Hematopoietic multipotent progenitor cell treated with erythropoietin and hydrocortisone succinate and interleukin-3 and kit ligand, for 6 days (in vitro differentiated cells): ENCODE data around the gene CRB1.

ENCODE experiments used
- DNase-seq: peaks from one replicate; pipeline ENCODE4 v3.0.0-alpha.2; 2015

Gene CRB1

DNA sequence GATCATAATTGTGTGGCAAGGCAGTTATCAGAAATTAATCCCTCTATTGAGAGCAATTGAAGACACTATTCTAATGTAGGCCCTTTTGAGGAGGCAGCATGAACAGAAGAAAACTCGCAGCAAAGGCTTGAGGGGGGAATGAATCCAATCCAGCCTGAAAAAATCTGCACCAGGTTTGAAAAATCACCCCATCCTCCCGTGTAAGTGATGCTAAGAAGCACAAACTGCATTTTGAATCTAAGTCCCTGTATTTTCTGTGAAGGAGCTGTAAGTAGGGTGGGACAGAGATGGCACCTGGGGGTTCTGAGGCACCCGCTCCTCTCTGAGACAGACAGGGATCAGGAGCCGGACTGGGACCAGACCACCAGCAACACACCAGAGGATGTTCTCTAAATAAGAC is at the start of gene CRB1:
Gene CRB1, plus strand, starts transcription at position 241 of the 400 bp plus-strand sequence. CDS start 161 bp downstream, outside the sequence.
- DNase-seq, result no peak

DNA sequence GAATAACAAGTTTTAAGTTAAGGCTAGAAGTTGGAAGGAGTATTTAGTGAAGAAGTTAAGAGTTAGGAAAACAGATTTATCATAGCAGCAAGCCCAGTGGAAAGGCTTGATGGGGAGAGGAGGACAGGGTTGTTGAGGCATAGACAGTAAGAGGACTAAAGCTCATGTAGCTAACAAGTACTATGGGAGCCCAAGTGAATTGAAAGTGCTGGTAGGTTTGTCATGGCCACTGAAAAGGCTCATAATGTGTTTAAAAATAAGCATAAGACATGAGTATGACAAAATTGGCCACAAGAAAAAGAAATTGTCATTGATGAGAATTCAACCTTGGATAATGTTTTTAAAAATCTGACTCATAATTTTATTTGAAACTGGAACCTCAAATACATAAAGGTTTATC is 49.2 kb upstream of the CRB1 start:
- DNase-seq, result no peak

DNA sequence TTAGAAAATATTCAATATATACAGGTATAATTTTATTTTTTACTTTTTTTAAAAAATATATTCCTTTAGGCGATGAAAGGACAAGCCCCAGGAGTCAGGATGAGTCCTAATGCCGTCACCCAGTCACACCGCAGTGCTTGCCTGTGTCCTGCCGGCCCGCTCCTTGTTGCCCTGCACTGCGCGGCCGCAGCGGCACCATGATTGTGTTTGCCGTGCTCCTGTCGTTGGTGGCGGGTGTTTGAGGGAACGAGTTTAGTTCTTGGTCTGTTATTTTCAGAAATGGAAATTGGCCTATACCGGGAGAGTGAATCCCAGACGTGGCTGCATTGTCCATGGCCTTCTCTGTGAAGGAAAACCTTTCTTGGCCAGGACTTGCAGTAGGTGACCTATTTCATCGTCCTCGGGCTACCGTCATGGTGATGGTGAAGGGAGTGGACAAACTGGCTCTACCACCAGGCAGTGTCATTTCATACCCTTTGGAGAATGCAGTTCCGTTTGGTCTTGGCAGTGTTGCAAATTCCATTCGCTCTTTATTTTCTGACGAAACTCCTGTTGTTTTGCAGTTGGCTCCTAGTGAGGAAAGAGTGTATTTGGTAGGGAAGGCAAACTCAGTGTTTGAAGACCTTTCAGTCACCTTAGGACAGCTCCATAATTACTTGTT is 45.9 kb upstream of the CRB1 start:
- no peak for DNase-seq

DNA sequence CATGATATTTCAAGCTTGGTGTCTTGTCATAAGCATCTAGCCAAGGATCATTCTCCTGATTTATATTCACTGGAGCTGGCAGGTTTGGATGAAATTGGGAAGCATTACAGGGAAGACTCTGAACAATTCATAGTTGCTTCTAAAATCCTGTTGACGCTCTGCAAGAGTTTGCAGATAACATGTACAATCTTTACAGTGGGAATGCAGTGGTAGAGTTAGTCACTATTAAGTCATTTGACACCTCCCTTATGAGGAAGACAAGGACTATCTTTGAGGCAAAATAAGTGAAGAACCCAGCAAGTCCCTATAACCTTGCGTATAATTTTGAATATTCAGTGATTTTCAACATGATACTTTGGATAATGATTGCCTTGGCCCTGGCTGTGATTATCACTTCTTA is 45.3 kb upstream of the CRB1 start:
- no peak for DNase-seq

DNA sequence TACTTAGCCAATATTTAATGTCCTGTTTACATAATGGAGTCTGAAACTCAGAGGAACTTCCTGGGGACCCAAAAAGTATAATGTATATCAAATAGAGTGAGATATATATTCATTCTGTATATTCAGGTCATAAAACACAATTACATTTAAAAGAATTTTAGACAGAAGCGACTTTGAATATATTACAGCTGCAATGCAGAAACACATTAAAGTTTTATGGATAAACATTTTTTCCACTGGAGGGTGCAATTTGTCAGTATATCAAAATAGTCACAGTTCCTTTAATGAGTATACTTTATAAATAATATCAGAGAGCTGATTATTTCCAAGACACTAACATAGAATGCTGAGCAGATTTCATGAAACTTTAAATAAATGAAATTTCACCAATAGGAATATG is 43.9 kb upstream of the CRB1 start:
- peak; percentile 35 for DNase-seq

DNA sequence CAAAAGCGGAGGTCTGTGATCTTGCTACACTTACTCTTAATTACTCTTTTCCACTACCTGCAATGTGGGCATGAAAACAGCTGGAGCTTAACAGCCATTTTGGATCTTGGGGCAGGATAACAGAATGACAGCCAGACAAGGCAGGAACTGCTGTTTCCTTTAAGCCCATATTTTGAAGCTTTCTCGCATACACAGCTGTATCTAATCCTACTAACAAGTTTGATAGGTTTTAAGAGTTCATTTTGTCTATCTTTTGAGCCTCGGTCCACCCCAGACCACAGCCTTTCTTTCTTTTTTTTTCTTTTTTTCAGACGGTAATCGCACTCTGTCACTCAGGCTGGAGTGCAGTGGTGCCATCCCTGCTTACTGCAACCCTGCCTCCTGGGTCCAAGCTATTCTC is 42.4 kb upstream of the CRB1 start:
- DNase-seq, result no peak

DNA sequence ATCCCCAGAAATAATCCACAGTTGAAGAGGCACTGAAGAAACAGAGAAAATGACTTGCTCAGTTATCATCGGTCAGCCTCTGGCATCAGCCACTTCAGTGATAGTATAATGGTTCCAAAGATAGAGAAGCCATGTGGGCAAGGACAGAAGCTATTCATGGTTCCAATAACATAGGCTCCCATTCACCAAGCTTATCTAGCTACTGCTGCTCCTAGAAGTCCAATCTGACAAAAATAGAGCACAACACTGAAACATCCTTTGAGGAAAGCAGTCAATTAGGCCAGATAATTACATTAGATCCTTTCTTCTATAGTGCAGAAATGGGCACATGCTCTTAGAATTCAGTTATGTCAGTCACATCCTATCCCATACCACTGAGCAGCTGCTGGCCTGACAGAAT is 33.5 kb upstream of the CRB1 start:
- DNase-seq, result no peak

DNA sequence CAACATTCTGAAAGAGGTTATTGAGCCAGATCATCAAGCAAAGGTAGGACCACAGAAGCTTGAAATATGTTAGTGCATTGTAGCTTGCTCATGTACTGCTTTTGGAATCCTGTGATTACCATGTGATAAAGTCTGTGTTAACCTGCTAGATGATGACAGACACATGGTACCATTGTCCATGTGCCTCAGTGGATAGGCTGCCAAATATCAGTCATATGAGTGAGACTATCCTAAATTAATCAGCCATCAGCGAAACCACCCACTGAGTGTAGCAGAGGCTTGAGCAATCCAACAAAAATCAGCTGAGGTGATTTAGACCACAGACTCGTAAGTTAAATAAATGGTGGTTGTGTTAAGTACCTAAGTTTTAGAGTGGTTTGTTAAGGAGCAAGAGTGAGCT is 32.7 kb upstream of the CRB1 start:
- no peak for DNase-seq

DNA sequence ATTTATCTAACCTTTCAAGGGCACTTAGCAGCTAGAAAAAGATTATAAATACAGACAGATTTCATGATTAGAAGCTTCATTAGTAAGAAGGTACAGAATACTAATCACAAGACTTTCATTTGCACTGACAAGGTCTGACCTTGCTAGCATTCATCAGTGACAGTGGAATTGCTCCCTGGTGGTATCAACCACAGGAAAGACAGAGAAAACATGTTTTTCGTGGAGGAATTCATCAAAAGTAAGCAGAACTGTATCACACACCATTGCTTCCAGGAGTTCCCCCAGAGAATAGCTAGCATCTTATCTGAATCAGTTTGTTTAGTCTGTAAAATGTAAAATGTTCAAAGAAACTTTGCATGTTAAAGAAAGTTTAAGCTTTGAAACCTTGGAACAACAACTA is 20.6 kb upstream of the CRB1 start:
- DNase-seq, result no peak

DNA sequence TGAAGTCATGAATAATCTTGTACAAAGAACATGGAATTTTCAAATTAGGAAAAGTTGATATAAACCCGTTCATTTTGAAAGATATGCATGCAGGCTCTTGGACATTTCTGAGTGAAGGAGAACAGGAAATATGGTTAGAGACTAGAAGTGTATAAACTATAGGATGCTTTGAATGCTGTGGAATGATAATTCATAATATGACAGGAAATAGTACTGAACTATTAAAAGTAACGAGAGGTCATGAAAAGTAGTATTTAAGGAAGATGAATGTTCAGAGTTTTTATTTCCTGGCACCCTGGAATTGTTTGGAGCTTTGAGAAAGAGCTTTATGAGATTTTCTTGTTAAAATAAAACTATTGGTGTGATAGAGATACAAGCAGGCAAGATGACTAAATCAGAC is 18.7 kb upstream of the CRB1 start:
- DNase-seq, result no peak

DNA sequence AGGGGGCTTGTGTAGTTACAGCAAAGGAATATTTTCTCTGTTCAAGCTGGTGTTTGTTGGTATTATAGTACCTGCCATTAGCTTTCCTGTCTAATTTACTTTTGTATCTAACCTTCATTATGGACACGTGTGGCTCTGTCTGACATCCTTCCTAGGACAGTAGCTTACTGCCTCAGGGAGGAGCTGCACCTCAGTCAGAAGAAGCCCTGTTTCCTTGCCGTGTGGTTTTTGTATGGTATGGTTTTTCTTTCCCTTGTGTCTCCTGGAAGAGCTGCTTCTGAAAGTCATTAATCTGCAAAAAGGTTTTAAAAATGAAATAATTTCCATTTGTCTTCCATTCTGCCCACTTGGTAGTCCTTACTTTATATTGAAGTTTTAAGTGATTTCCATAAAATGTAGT is 17.4 kb upstream of the CRB1 start:
- DNase-seq, result no peak

DNA sequence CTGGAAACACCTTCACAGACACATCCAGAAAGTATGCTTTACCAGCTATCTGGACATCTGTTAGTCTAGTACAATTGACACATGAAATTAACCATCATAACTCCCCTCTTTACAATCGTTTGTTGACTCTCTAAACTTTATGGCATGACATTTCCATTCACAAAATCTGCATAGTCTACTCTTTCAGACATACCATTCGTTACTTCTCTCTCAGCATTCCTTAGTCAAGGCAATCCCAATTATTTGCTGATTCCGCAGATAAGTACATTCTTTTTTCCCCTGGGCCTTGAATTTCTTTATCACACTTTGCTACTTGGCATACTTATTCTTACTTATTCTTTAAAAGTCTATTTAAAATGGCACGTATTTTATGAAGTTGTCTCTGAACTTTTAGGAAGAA is 15.1 kb upstream of the CRB1 start:
- no peak for DNase-seq

DNA sequence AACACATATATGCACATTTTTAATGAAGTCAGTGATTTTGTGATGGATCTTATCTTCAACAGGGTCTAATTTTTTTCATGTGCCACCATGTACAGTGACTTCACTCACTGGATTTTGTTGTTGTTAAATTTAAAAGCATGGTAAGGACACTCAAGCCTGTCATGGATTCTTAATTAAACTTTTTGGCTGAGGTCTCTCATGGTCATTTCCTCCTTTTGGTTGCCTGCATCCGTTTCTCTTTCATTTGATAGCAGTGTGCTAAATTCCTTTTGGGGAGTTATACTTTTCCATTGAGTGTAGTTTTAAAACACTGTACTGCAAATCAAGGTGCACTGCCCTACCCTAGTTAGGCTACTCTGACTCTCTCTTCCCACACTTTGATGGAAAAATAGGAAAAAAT is 13.2 kb upstream of the CRB1 start:
- DNase-seq, result no peak

DNA sequence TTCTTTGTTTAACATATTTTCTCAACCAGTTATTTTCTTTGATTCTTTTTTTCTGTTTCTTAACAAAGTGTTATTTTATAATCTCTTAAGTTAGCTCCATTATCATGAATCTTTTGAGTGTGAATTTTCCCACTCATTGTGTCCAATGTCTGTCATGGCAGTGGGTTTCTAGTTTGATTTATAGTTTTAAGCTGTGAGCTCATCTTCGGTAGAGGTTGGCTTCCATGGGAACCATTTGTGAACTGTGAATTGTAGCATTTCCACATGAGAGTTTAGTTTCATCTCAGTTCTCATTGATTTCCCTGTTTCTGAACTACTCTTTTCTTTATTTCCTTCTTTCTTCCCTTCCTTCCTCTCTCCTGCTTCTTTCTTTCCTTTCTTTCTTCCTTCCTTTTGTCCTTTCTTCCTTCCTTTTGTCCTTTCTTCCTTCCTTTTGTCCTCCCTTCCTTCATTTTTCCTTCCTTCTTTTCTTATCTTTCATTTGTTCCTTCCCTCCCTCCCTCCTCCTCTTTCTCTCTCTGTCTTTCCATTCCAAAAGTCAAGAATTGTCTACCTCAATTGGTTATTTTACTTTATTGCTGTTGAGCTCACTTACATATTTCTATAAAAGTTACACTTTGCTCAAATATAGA is 3.0 kb upstream of the CRB1 start:
- no peak for DNase-seq

DNA sequence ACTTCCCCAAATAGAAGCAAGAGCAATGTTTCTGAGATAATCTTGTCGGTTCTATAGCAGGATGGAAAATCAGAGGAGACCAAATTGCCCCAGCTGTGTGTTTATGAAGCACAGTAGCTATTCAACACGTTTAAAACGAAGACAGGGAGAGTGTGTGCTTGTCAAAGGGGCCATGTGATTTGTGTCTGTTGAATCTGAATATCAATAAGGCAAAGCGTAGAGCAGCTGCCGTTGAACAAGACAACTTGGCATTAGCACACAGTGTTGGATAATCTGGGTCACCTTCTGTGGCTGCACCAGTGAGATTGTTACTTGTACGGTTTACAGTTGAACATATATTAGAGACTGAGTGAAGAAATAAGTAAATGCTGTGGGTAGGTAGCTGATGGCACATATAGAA is 1.0 kb downstream of the CRB1 start:
- no peak for DNase-seq

DNA sequence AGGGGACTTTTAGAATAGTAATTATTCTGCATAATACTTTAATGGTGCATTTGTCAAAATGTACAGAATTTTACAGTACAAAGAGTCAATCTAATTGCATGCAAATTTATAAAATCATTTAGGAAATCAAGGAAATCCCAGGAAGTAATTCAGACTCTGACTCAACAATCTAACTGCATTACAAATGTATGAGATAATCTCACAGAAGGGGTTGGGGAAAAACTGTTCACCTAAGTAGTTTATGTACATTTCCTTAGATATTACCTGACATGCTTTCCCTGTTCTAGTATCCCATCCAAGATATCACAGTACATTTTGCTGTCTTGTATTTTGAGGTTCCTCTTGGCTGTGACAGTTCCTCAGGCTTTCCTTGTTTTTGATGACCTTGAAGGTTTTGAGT is 4.7 kb downstream of the CRB1 start:
- no peak for DNase-seq

DNA sequence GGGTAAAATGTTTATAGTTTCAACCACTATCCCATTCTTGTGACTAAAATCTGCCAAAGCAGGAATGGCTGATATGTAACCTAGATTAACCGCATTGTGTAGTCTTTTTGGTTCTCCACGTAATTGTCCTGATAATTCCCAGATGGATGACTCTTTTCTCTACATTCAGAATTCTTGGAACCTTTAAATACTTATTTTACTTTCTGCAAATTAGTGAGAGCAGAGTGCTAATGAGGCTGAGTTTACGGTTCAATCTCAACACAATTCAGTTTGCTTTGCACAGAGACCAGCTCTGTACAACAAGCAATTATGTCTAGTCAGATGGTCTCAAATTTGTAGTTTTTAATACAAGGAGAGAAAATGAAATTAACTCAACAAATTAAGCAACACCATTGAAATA is 9.1 kb downstream of the CRB1 start:
- DNase-seq, result no peak

DNA sequence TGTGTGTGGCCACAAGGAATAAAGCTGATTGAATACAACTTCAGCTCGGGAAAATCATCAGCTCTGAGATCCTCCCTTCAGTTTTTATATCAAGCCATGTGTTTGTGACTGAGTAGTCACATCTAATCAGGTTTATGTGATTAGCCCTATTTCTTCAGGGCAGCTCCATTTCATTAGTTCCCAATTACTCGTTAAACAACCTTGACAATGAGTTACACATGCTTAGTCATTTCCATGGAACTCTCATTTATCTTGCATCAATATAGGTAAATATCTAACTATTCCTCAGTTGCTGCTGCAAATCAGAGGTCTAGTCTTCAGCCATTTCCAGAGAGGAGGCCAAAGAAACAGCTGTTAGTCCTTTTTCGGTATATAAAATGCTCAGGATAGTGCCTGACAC is 16.3 kb downstream of the CRB1 start:
- no peak for DNase-seq

DNA sequence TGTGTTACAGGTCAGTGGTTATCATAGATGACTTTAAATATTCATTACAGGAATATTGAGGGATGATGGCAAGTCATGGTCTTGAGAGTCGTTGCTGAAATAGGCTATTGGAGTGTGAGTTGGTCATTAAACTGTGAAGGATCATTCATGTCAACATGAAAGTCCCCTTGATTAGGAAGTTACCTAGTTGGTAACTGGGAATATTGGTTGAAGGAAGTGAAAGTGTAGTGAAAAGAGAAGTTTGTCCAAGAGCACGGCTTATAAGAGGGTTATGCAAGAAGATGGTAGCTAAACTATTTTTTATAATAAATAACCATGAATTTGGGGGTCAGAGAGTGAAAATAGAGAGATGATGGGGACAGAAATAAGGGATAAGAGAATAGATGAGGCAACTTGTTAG is 16.9 kb downstream of the CRB1 start:
- no peak for DNase-seq

DNA sequence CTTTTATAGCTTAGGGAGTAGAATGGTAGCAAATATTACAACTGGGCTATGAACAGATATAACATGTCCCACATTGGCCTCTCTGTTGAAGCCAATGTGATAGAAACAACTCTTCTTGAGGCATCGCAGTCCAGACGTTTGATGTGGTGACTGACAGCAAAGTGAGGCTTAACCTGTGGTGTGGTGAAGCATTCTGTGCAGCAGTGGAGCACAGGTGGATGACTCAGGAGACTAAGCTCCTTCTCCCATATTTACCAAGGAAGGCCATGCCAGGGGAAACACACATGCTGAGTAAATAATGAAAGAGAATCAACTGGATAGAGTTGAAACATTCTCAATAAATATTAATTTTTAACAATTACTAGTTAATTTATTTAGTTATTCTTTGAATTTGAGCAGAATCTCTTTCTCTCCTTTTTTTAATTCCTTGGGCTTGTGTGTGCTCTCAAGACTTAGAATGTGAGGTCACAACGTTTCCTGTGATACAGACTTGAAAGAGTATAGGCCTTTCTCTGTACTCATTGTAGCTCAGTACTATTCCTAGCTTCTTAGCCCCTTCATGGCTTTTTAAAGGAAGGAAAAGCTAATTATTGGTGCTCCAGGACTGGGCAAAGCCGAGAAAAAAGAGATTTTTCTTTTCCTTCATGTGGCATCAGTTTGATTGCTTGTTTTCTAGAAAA is 17.6 kb downstream of the CRB1 start:
- no peak for DNase-seq

DNA sequence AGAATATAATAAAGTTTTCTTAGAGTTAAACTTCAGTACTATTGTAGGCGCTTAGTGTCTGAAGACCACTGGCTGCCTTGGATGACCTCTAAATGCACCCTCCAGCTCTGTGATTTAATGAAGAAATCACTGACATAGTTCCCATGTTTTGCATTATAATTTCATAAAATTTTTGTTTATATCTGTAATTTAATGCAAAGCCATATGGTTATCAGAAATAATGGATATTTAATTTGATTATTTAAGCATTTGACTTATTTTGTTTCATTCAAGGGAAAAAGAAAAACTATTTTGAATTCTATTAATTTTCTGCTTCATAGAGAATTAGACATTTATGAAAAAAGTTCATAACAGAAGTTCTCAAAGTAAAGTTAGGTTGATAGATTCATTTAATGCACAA is 18.6 kb downstream of the CRB1 start:
- DNase-seq, result no peak

DNA sequence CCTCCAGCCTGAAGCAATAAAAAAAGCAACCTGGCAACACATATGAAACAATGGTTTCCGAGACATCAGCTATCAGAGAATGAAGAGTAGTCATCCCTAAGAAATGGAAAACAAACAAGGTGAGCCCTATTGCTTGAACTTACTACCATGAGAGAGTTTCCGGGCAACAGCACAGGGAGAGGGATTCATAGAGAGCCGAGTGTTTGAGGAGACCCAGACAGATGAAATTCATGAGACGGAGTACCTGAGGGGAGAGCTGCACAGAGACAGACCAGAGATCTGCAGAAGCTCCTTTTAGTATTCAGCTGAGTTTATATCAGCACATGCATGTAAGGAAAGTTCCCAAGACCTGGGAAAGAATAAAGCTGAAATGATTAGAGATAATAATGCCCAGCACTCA is 19.8 kb downstream of the CRB1 start:
- no peak for DNase-seq

DNA sequence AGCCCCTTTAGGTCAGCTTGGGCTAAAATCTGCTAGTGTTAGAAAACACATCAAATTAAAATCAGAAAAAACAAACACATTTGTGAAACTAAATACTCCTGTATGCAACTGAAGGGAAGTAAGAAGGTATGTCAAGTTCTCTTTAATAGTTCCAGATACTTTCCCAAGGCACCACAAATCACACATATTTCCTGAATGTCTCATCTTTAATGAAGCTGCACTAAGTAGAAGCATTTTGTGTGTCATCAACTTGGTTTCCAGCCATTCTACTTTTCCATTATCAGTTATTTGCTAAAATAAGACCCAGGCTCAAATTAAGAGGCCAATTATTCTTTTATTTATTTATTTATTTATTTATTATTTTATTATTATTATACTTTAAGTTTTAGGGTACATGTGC is 34.7 kb downstream of the CRB1 start:
- no peak for DNase-seq

DNA sequence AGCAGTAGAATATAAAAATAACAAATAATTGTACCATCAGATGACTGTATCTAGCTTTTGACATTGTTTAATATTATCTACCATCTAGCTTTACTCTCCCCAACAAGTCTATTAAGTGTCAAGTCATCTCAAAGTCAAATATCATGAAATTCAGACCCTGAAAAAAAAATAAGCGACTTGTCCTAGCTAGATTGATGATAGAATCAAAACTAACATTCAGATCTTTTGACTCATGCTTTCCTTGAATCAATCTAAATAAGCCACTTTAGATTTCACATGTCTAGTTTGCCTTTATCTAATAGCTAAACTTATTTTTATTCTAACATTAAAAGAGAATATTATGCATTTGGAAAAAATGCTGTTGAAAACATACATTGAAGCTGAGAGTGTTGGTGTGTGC is 35.4 kb downstream of the CRB1 start:
- no peak for DNase-seq
